KMS-11 (cell line): ENCODE results near the gene THG1L.

Experiments used
- H2AFZ ChIP-seq: fragments of 200-600 bp; sonication (generic); 2 replicates; pipeline ENCODE4 v1.6.1; 2016; ENCODE audit warnings: antibody characterized with exemption, mixed run types, low read depth
- H3K27ac ChIP-seq: fragments of 200-600 bp; sonication (generic); 2 replicates; pipeline ENCODE4 v1.6.1; 2016; ENCODE audit warnings: mild to moderate bottlenecking, mixed run types
- H3K27me3 ChIP-seq: fragments of 200-600 bp; sonication (generic); 2 replicates; pipeline ENCODE4 v1.6.1; 2017; ENCODE audit warnings: mild to moderate bottlenecking, low read depth, mixed run types, moderate library complexity; ENCODE audit not compliant: insufficient read depth
- H3K36me3 ChIP-seq: fragments of 200-600 bp; sonication (generic); 2 replicates; pipeline ENCODE4 v1.6.1; 2017; ENCODE audit warnings: mild to moderate bottlenecking, mixed run types; ENCODE audit not compliant: insufficient read depth
- H3K4me1 ChIP-seq: fragments of 200-600 bp; sonication (generic); 2 replicates; pipeline ENCODE4 v1.6.1; 2016; ENCODE audit warnings: mild to moderate bottlenecking, low read depth, mixed run types; ENCODE audit not compliant: poor library complexity, severe bottlenecking
- H3K4me2 ChIP-seq: fragments of 200-600 bp; sonication (generic); 2 replicates; pipeline ENCODE4 v1.7.0; 2016; ENCODE audit warnings: mild to moderate bottlenecking, mixed run types
- H3K4me3 ChIP-seq: fragments of 200-600 bp; sonication (generic); IDR thresholded peaks from 2 replicates; pipeline ENCODE4 v1.6.1; 2017; ENCODE audit warnings: low read depth, low read length, mixed read lengths; ENCODE audit not compliant: insufficient read depth
- H3K79me2 ChIP-seq: fragments of 200-600 bp; sonication (generic); 2 replicates; pipeline ENCODE4 v1.6.1; 2016; ENCODE audit warnings: low read depth, mixed run types; ENCODE audit not compliant: insufficient read depth
- H3K9ac ChIP-seq: fragments of 200-600 bp; sonication (generic); 2 replicates; pipeline ENCODE4 v1.6.1; 2016; ENCODE audit warnings: mild to moderate bottlenecking, mixed run types
- H4K20me1 ChIP-seq: fragments of 200-600 bp; sonication (generic); 2 replicates; pipeline ENCODE4 v1.6.1; 2016; ENCODE audit warnings: mild to moderate bottlenecking, mixed run types; ENCODE audit not compliant: insufficient read depth
- CTCF ChIP-seq: fragments of 200-600 bp; sonication (generic); conservative IDR thresholded peaks from 2 replicates; pipeline ENCODE4 v1.6.1; 2017; ENCODE audit warnings: low read depth, mild to moderate bottlenecking, antibody characterized with exemption, low read length, moderate library complexity, mixed read lengths

Gene THG1L

GRCh38 chr5:157739388-157740228 is 8.4 kb downstream of the THG1L start:
- Histone ChIP-seq H4K20me1 (no peaks in the 10 kb centered on the region), H3K27me3 (no peaks in the 10 kb centered on the region), H3K4me1 (peaks cover 1% of the 10 kb centered on the region), H3K4me3 (no peak overlapping the region), H3K4me2 (no peak overlapping the region), H2AFZ (no peak overlapping the region), H3K36me3 (no peaks in the 10 kb centered on the region), H3K9ac (no peak overlapping the region), H3K79me2 (no peaks in the 10 kb centered on the region), H3K27ac (no peak overlapping the region)
- TF ChIP-seq CTCF: no peak

GRCh38 chr5:157740229-157740610 is 9.0 kb downstream of the THG1L start:
- Histone ChIP-seq H4K20me1 (no peaks in the 10 kb centered on the region), H3K9ac (no peak overlapping the region), H3K4me3 (no peak overlapping the region), H3K79me2 (no peaks in the 10 kb centered on the region), H2AFZ (no peak overlapping the region), H3K27ac (no peak overlapping the region), H3K4me2 (no peak overlapping the region), H3K27me3 (no peaks in the 10 kb centered on the region), H3K36me3 (no peaks in the 10 kb centered on the region), H3K4me1 (peaks cover 8% of the 10 kb centered on the region)
- peak; percentile 40; the same call in 1 of the 2 replicates for TF ChIP-seq CTCF

- H3K27me3 ChIP-seq: no peaks in the 10 kb centered on the region
- peaks cover 8% of the 10 kb centered on the region for H3K4me1 ChIP-seq
- no peak overlapping the region for H3K4me2 ChIP-seq
- H3K27ac ChIP-seq: no peak overlapping the region
- no peak overlapping the region for H3K9ac ChIP-seq
- no peak overlapping the region for H3K4me3 ChIP-seq
- no peak for TF ChIP-seq CTCF
- H3K36me3 ChIP-seq: no peaks in the 10 kb centered on the region
- no peaks in the 10 kb centered on the region for H3K79me2 ChIP-seq
- no peaks in the 10 kb centered on the region for H4K20me1 ChIP-seq
- H2AFZ ChIP-seq: no peak overlapping the region
These were observed 9.9 kb downstream of the THG1L start for GRCh38 chr5:157741131-157741530.

- Histone ChIP-seq H4K20me1 (no peaks in the 10 kb centered on the region), H3K27ac (no peak within 1 kb of the TSS), H2AFZ (peak within 1 kb of the TSS; percentile 64), H3K27me3 (no peaks in the 10 kb centered on the region), H3K9ac (peak within 1 kb of the TSS; percentile 74), H3K79me2 (no peaks in the 10 kb centered on the region), H3K4me1 (peaks cover 14% of the 10 kb centered on the region), H3K36me3 (no peaks in the 10 kb centered on the region), H3K4me2 (peak within 1 kb of the TSS; percentile 63), H3K4me3 (no peak within 1 kb of the TSS)
- TF ChIP-seq CTCF: peak; percentile 77
These were observed 12.2 kb downstream of the THG1L start, which contains the start of gene LSM11 for GRCh38 chr5:157743163-157744050. Gene LSM11 (plus strand): TSS chr5:157743712. CDS start chr5:157743751, 39 bp downstream.
